Activated T-helper 17 cell treated with anti-CD3 and anti-CD28 coated beads, Interleukin-2, amount 50 U/mL, for 72 hours (primary cell): Measurements from ENCODE around the gene TLR2. TPM values are rescaled to one million over a fixed set of nuclear protein-coding genes. Genes with fewer than 3 reads are reported as not detected.

Experiments
- ATAC-seq: fragments of 150-1000 bp; cut with Tn5 transposase; replicated peaks from 2 replicates; pipeline ENCODE4 v1.10.0; 2021; ENCODE audit warnings: mild to moderate bottlenecking, moderate library complexity
- H3K27ac Mint-ChIP-seq: one replicate; pipeline ENCODE4 v1.8.0; 2022; ENCODE audit warnings: mixed read lengths
- H3K27me3 Mint-ChIP-seq: one replicate; pipeline ENCODE4 v1.8.0; 2022; ENCODE audit warnings: mixed read lengths
- H3K36me3 Mint-ChIP-seq: one replicate; pipeline ENCODE4 v1.8.0; 2022; ENCODE audit warnings: low read depth, mild to moderate bottlenecking, mixed read lengths
- H3K4me1 Mint-ChIP-seq: one replicate; pipeline ENCODE4 v1.8.0; 2022; ENCODE audit warnings: mixed read lengths
- H3K4me3 Mint-ChIP-seq: one replicate; pipeline ENCODE4 v1.8.0; 2022; ENCODE audit warnings: mild to moderate bottlenecking, mixed read lengths
- H3K9me3 Mint-ChIP-seq: one replicate; pipeline ENCODE4 v1.8.0; 2022; ENCODE audit warnings: mixed read lengths
- total RNA-seq, 2 donors: library from RNA; stranded (reverse); gene quantifications; one replicate each; pipeline ENCODE4 v1.2.3, GENCODE V29; 2022

The TLR2 gene
- total RNA-seq: 1 to 10 TPM; 2.0 to 2.1 TPM

- peaks cover 15% of the 10 kb centered on the region for H3K36me3 Mint-ChIP-seq
- no peak within 1 kb of the TSS for H3K27ac Mint-ChIP-seq
These were observed at the start of gene TLR2 for GRCh38 chr4:153684182-153684970. Gene TLR2 (plus strand): TSS chr4:153684280. CDS start chr4:153702908, 18,628 bp downstream.

GRCh38 chr4:153634738-153635353, 49.2 kb upstream of the TLR2 start:
- peaks cover 3% of the 10 kb centered on the region for H3K9me3 Mint-ChIP-seq
- H3K4me1 Mint-ChIP-seq: peaks cover 9% of the 10 kb centered on the region
- H3K27ac Mint-ChIP-seq: no peak overlapping the region
- H3K27me3 Mint-ChIP-seq: no peaks in the 10 kb centered on the region
- peaks cover 84% of the 10 kb centered on the region for H3K36me3 Mint-ChIP-seq
- peak; percentile 21 for ATAC-seq
- H3K4me3 Mint-ChIP-seq: no peak overlapping the region

More at GRCh38 chr4:153684182-153684970, at the start of gene TLR2:
- H3K4me1 Mint-ChIP-seq: no peaks in the 10 kb centered on the region
- H3K9me3 Mint-ChIP-seq: peaks cover 4% of the 10 kb centered on the region
- peak; percentile 85 for ATAC-seq
- peaks cover 12% of the 10 kb centered on the region for H3K27me3 Mint-ChIP-seq
- H3K4me3 Mint-ChIP-seq: peak within 1 kb of the TSS; percentile 77

GRCh38 chr4:153635846-153636245, 48.2 kb upstream of the TLR2 start:
- no peaks in the 10 kb centered on the region for H3K27me3 Mint-ChIP-seq
- no peak overlapping the region for H3K27ac Mint-ChIP-seq
- H3K4me3 Mint-ChIP-seq: no peak overlapping the region
- ATAC-seq: no peak
- H3K36me3 Mint-ChIP-seq: peaks cover 74% of the 10 kb centered on the region
- H3K9me3 Mint-ChIP-seq: peaks cover 3% of the 10 kb centered on the region
- peaks cover 13% of the 10 kb centered on the region for H3K4me1 Mint-ChIP-seq

- H3K27me3 Mint-ChIP-seq: no peaks in the 10 kb centered on the region
- no peak overlapping the region for H3K27ac Mint-ChIP-seq
- ATAC-seq: no peak
- peaks cover 60% of the 10 kb centered on the region for H3K36me3 Mint-ChIP-seq
- H3K4me3 Mint-ChIP-seq: no peak overlapping the region
- H3K4me1 Mint-ChIP-seq: peaks cover 16% of the 10 kb centered on the region
- H3K9me3 Mint-ChIP-seq: peaks cover 3% of the 10 kb centered on the region
These were observed 46.9 kb upstream of the TLR2 start for GRCh38 chr4:153637201-153637600.

- H3K36me3 Mint-ChIP-seq: peaks cover 52% of the 10 kb centered on the region
These were observed 46.1 kb upstream of the TLR2 start for GRCh38 chr4:153638011-153638410.

GRCh38 chr4:153638999-153639398, 45.1 kb upstream of the TLR2 start:
- Mint-ChIP-seq H3K4me1 (peaks cover 23% of the 10 kb centered on the region), H3K36me3 (peaks cover 42% of the 10 kb centered on the region), H3K27ac (no peak overlapping the region), H3K4me3 (no peak overlapping the region), H3K9me3 (peaks cover 3% of the 10 kb centered on the region), H3K27me3 (no peaks in the 10 kb centered on the region)
- no peak for ATAC-seq

More at GRCh38 chr4:153638011-153638410, 46.1 kb upstream of the TLR2 start:
- peaks cover 3% of the 10 kb centered on the region for H3K9me3 Mint-ChIP-seq
- H3K4me3 Mint-ChIP-seq: no peak overlapping the region
- no peak for ATAC-seq
- no peaks in the 10 kb centered on the region for H3K27me3 Mint-ChIP-seq
- peaks cover 17% of the 10 kb centered on the region for H3K4me1 Mint-ChIP-seq
- H3K27ac Mint-ChIP-seq: no peak overlapping the region

GRCh38 chr4:153639833-153640802, 44.0 kb upstream of the TLR2 start:
- H3K36me3 Mint-ChIP-seq: peaks cover 31% of the 10 kb centered on the region
- no peak overlapping the region for H3K4me3 Mint-ChIP-seq
- ATAC-seq: no peak
- peaks cover 23% of the 10 kb centered on the region for H3K4me1 Mint-ChIP-seq
- peaks cover 3% of the 10 kb centered on the region for H3K9me3 Mint-ChIP-seq
- H3K27ac Mint-ChIP-seq: no peak overlapping the region
- H3K27me3 Mint-ChIP-seq: no peaks in the 10 kb centered on the region

- Mint-ChIP-seq H3K27me3 (no peaks in the 10 kb centered on the region), H3K4me3 (no peak overlapping the region), H3K27ac (no peak overlapping the region), H3K9me3 (peaks cover 3% of the 10 kb centered on the region), H3K4me1 (peaks cover 23% of the 10 kb centered on the region), H3K36me3 (peaks cover 17% of the 10 kb centered on the region)
- peak; percentile 88 for ATAC-seq
These were observed 42.5 kb upstream of the TLR2 start for GRCh38 chr4:153641532-153641931.

- peak; percentile 80 for ATAC-seq
These were observed 40.4 kb upstream of the TLR2 start for GRCh38 chr4:153643406-153644383.

GRCh38 chr4:153645183-153645582, 38.9 kb upstream of the TLR2 start:
- H3K9me3 Mint-ChIP-seq: no peaks in the 10 kb centered on the region
- no peak overlapping the region for H3K27ac Mint-ChIP-seq
- no peak overlapping the region for H3K4me3 Mint-ChIP-seq
- H3K27me3 Mint-ChIP-seq: no peaks in the 10 kb centered on the region
- no peak for ATAC-seq
- H3K4me1 Mint-ChIP-seq: peaks cover 10% of the 10 kb centered on the region
- no peaks in the 10 kb centered on the region for H3K36me3 Mint-ChIP-seq

More at GRCh38 chr4:153643406-153644383, 40.4 kb upstream of the TLR2 start:
- no peak overlapping the region for H3K4me3 Mint-ChIP-seq
- H3K4me1 Mint-ChIP-seq: peaks cover 19% of the 10 kb centered on the region
- no peak overlapping the region for H3K27ac Mint-ChIP-seq
- no peaks in the 10 kb centered on the region for H3K27me3 Mint-ChIP-seq
- H3K36me3 Mint-ChIP-seq: no peaks in the 10 kb centered on the region
- no peaks in the 10 kb centered on the region for H3K9me3 Mint-ChIP-seq

- no peaks in the 10 kb centered on the region for H3K36me3 Mint-ChIP-seq
- H3K27me3 Mint-ChIP-seq: no peaks in the 10 kb centered on the region
- no peaks in the 10 kb centered on the region for H3K9me3 Mint-ChIP-seq
- H3K4me3 Mint-ChIP-seq: no peak overlapping the region
- H3K27ac Mint-ChIP-seq: no peak overlapping the region
- no peak for ATAC-seq
- peaks cover 12% of the 10 kb centered on the region for H3K4me1 Mint-ChIP-seq
These were observed 37.8 kb upstream of the TLR2 start for GRCh38 chr4:153646261-153646660.

- no peak overlapping the region for H3K27ac Mint-ChIP-seq
- H3K27me3 Mint-ChIP-seq: no peaks in the 10 kb centered on the region
- H3K4me1 Mint-ChIP-seq: peaks cover 15% of the 10 kb centered on the region
- no peaks in the 10 kb centered on the region for H3K36me3 Mint-ChIP-seq
- no peaks in the 10 kb centered on the region for H3K9me3 Mint-ChIP-seq
- no peak for ATAC-seq
- H3K4me3 Mint-ChIP-seq: no peak overlapping the region
These were observed 37.1 kb upstream of the TLR2 start for GRCh38 chr4:153646978-153647377.

GRCh38 chr4:153647975-153648374, 36.1 kb upstream of the TLR2 start:
- ATAC-seq: no peak
- no peaks in the 10 kb centered on the region for H3K36me3 Mint-ChIP-seq
- no peak overlapping the region for H3K27ac Mint-ChIP-seq
- no peaks in the 10 kb centered on the region for H3K27me3 Mint-ChIP-seq
- no peaks in the 10 kb centered on the region for H3K9me3 Mint-ChIP-seq
- no peak overlapping the region for H3K4me3 Mint-ChIP-seq
- peaks cover 12% of the 10 kb centered on the region for H3K4me1 Mint-ChIP-seq
